SK-N-SH (cell line): ENCODE data around the gene TRAK1. TPM values are rescaled to one million over a fixed set of nuclear protein-coding genes. Genes with fewer than 3 reads are reported as not detected.

ENCODE experiments used
- CTCF ChIA-PET: fragments of 300-600, 350-600 bp; formaldehyde crosslinking; extraction: SDS; loops from one replicate; lab custom pipeline; 2021; lab: Yijun Ruan, JAX
- POLR2A ChIA-PET: fragments of 350-600 bp; sonication (Branson Sonifier 250); formaldehyde crosslinking; extraction: SDS; loops from one replicate; lab custom pipeline; 2020; ENCODE audit warnings: antibody characterized with exemption, inconsistent platforms; lab: Yijun Ruan, JAX
- DNase-seq: peaks from one replicate; pipeline ENCODE4 v3.0.0; 2012
- H2AFZ ChIP-seq: fragments of 200-600 bp; sonication (generic); 2 replicates; pipeline ENCODE4 v1.8.1; 2016; ENCODE audit warnings: antibody characterized with exemption, mild to moderate bottlenecking, low read depth
- H3F3A ChIP-seq: fragments of 200-600 bp; sonication (generic); replicated peaks from 2 replicates; pipeline ENCODE3; 2016; ENCODE audit warnings: antibody characterized with exemption, mild to moderate bottlenecking; ENCODE audit not compliant: insufficient read depth
- H3K27ac ChIP-seq, 2 experiments: fragments of 200-500 bp in 1 of 2; fragments of 200-600 bp in 1 of 2; sonication (Bioruptor generic) in 1 of 2; sonication (generic), shearing (Covaris generic) in 1 of 2; 2 replicates each; pipeline versions ENCODE4 v1.5.1 to v1.6.1; 2014 to 2016; ENCODE audit warnings: low read depth in 2 of 2, inconsistent platforms in 1 of 2, low read length in 1 of 2, mild to moderate bottlenecking in 1 of 2, mixed read lengths in 1 of 2
- H3K27me3 ChIP-seq: fragments of 200-600 bp; sonication (generic), shearing (Covaris generic); 2 replicates; pipeline ENCODE4 v1.6.1; 2016; ENCODE audit warnings: mixed run types; ENCODE audit not compliant: insufficient read depth
- H3K36me3 ChIP-seq, 2 experiments: fragments of 200-500 bp in 1 of 2; fragments of 200-600 bp in 1 of 2; sonication (Bioruptor generic) in 1 of 2; sonication (generic) in 1 of 2; replicated peaks in 1 of 2; 2 replicates each; pipeline versions ENCODE3 to v1.5.1; 2014 to 2016; ENCODE audit warnings: low read length in 1 of 2, mild to moderate bottlenecking in 1 of 2; ENCODE audit not compliant: insufficient read depth in 2 of 2, control insufficient read depth in 1 of 2
- H3K4me1 ChIP-seq, 2 experiments: fragments of 200-500 bp in 1 of 2; fragments of 200-600 bp in 1 of 2; sonication (Bioruptor generic) in 1 of 2; sonication (generic), shearing (Covaris generic) in 1 of 2; 2 replicates each; pipeline versions ENCODE4 v1.5.1 to v1.6.1; 2014 to 2016; ENCODE audit warnings: low read depth in 1 of 2, low read length in 1 of 2, mixed run types in 1 of 2; ENCODE audit not compliant: insufficient read depth in 2 of 2, control insufficient read depth in 1 of 2
- H3K4me2 ChIP-seq: fragments of 200-600 bp; sonication (generic), shearing (Covaris generic); 2 replicates; pipeline ENCODE4 v1.6.1; 2017; ENCODE audit warnings: mixed run types
- H3K4me3 ChIP-seq, 2 experiments: fragments of 200-500 bp in 1 of 2; fragments of 200-600 bp in 1 of 2; sonication (Bioruptor generic) in 1 of 2; sonication (generic), shearing (Covaris generic) in 1 of 2; 2 replicates each; pipeline versions ENCODE4 v1.5.1 to v1.8.1; 2014 to 2016; ENCODE audit warnings: low read depth in 2 of 2, inconsistent platforms in 1 of 2, low read length in 1 of 2, mild to moderate bottlenecking in 1 of 2, mixed read lengths in 1 of 2, moderate library complexity in 1 of 2
- H3K79me2 ChIP-seq: fragments of 200-600 bp; sonication (generic); 2 replicates; pipeline ENCODE4 v1.8.1; 2017; ENCODE audit warnings: mild to moderate bottlenecking; ENCODE audit not compliant: insufficient read depth
- H3K9ac ChIP-seq: fragments of 200-600 bp; sonication (generic); 2 replicates; pipeline ENCODE4 v1.6.1; 2017; ENCODE audit warnings: mixed run types
- H3K9me2 ChIP-seq: fragments of 200-600 bp; sonication (generic); 2 replicates; pipeline ENCODE4 v1.6.1; 2017; ENCODE audit warnings: mixed run types
- H3K9me3 ChIP-seq: fragments of 200-600 bp; sonication (generic); 2 replicates; pipeline ENCODE4 v1.6.1; 2017; ENCODE audit warnings: mixed run types, mild to moderate bottlenecking, moderate library complexity
- H4K20me1 ChIP-seq: fragments of 200-600 bp; sonication (generic); 2 replicates; pipeline ENCODE4 v1.6.1; 2017; ENCODE audit warnings: mild to moderate bottlenecking, mixed run types; ENCODE audit not compliant: insufficient read depth
- CHD2 ChIP-seq: fragments of 150-350 bp; IDR thresholded peaks from 2 replicates; pipeline ENCODE4 v1.6.1; 2018; ENCODE audit warnings: low read length; ENCODE audit not compliant: partially characterized antibody
- EP300 ChIP-seq, 2 experiments: IDR thresholded peaks; 2 replicates each; pipeline versions ENCODE4 v1.4.0 to v1.6.1; 2012; ENCODE audit warnings: borderline replicate concordance in 1 of 2, low read depth in 1 of 2, low read length in 1 of 2
- FOXM1 ChIP-seq: IDR thresholded peaks from 2 replicates; pipeline ENCODE4 v1.4.0; 2012; ENCODE audit warnings: low read depth, mild to moderate bottlenecking
- GATA2 ChIP-seq: sonication (generic); formaldehyde crosslinking; IDR thresholded peaks from 2 replicates; pipeline ENCODE4 v1.5.0; 2020; ENCODE audit warnings: mild to moderate bottlenecking, missing genetic modification reagents
- JUND ChIP-seq: IDR thresholded peaks from 2 replicates; pipeline ENCODE4 v1.4.0; 2012
- MAX ChIP-seq: IDR thresholded peaks from 2 replicates; pipeline ENCODE4 v1.4.0; 2012; ENCODE audit warnings: low read depth
- MEF2A ChIP-seq: IDR thresholded peaks from 2 replicates; pipeline ENCODE4 v1.4.0; 2012; ENCODE audit warnings: low read depth, borderline replicate concordance
- NFIC ChIP-seq: IDR thresholded peaks from 2 replicates; pipeline ENCODE4 v1.4.0; 2012; ENCODE audit warnings: borderline replicate concordance
- NRF1 ChIP-seq: IDR thresholded peaks from 2 replicates; pipeline ENCODE4 v1.6.1; 2012; ENCODE audit warnings: low read depth, mild to moderate bottlenecking, low read length
- POLR2AphosphoS5 ChIP-seq: IDR thresholded peaks from 2 replicates; pipeline ENCODE4 v1.6.1; 2012; ENCODE audit warnings: low read depth, low read length
- RAD21 ChIP-seq: IDR thresholded peaks from 2 replicates; pipeline ENCODE4 v1.6.1; 2012; ENCODE audit warnings: mild to moderate bottlenecking, low read length
- RCOR1 ChIP-seq: fragments of 150-350 bp; IDR thresholded peaks from 2 replicates; pipeline ENCODE4 v1.6.1; 2017; ENCODE audit warnings: antibody characterized with exemption, low read length
- RFX5 ChIP-seq: IDR thresholded peaks from 2 replicates; pipeline ENCODE4 v1.6.1; 2012; ENCODE audit warnings: mild to moderate bottlenecking, improper control_type of control experiment, low read length
- RXRA ChIP-seq: IDR thresholded peaks from 2 replicates; pipeline ENCODE4 v1.4.0; 2012; ENCODE audit warnings: low read depth, mild to moderate bottlenecking, borderline replicate concordance
- TAF1 ChIP-seq: IDR thresholded peaks from 2 replicates; pipeline ENCODE4 v1.6.1; 2012; ENCODE audit warnings: low read depth, mild to moderate bottlenecking, low read length, moderate library complexity, borderline replicate concordance
- TCF12 ChIP-seq: IDR thresholded peaks from 2 replicates; pipeline ENCODE4 v1.4.0; 2012
- TEAD4 ChIP-seq: IDR thresholded peaks from 2 replicates; pipeline ENCODE4 v1.4.0; 2012; ENCODE audit warnings: mild to moderate bottlenecking, borderline replicate concordance; ENCODE audit not compliant: insufficient read depth
- ZBTB33 ChIP-seq: IDR thresholded peaks from 2 replicates; pipeline ENCODE4 v1.4.0; 2012; ENCODE audit warnings: low read depth, borderline replicate concordance
- WGBS: methylation state at CpG from one replicate; pipeline ENCODE4 v1.1.6; 2017; ENCODE audit warnings: low lambda C conversion rate; 5-methylcytosine and 5-hydroxymethylcytosine counted together
- polyA plus RNA-seq, 3 experiments: library from polyadenylated mRNA; depleted of rRNA; stranded (reverse); fragments of >200 nt; gene quantifications; 2 replicates each; pipeline ENCODE4 v1.2.3, GENCODE V29; 2012
- TF ChIP-seq, protein P1 (sequence below): IDR thresholded peaks from 2 replicates; pipeline ENCODE4; 2012

Gene TRAK1
- polyA plus RNA-seq, 1 of the 3 experiments (the other 2 are of a cell fraction): 12.5 TPM

GRCh38 chr3:42130007-42130328 is 38.8 kb downstream of the TRAK1 start (continued):
- no peak for TF ChIP-seq ZBTB33
- TF ChIP-seq RAD21: no peak
- no peak for TF ChIP-seq CHD2
- TF ChIP-seq, all 33 proteins: peak for 0

DNA sequence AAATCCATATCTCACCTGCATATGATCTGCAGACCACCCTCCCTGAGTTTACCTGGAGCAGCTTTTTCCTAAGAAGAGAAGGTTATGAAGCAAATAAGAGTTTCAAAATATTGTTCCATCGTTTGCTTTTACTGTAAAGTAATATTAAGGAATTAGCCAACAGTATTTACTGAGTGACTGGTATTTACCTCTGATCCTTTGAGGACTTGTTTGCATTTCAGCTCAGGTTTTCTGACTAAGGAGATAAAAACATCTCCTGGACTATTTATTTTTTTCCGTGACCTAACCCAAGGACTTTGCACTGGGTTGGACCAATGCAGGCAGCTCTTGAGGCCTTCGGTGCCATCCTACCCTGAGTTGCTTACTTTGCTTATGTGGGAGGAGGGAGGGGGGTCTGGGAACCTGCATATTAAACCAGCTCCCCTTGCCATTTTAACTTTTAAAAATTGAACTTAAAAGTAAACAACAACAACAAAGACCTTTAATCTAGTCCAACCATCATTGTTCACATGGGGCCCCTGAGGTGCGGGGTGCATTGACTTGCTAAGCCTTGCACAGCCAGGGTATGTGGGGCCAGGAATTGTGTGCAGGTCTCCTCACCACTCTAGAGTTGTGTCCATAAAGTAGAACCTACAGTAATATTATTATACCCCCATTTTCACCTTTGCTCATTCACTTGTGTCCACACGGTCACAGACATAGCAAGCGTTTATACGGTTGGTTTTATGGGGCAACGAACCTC is 39.3 kb downstream of the TRAK1 start:
- H3K4me3 ChIP-seq: no peak overlapping the region
- ChIA-PET CTCF (interaction anchor here (1.3 to 3.5 kb wide), 2 partner anchors 12 to 31 kb away, joined by 4 to 12 read pairs; no protein-coding TSS in a partner anchor), POLR2A (interaction anchor here (0.8 kb wide), 1 partner anchor 1821 kb away, joined by 3 read pairs; no protein-coding TSS in a partner anchor)
- H2AFZ ChIP-seq: no peak overlapping the region
- H3K36me3 ChIP-seq: peaks cover 7 to 10% of the 10 kb centered on the region in 2 experiments
- no peaks in the 10 kb centered on the region for H3K9me2 ChIP-seq
- no peaks in the 10 kb centered on the region for H3K27me3 ChIP-seq
- DNase-seq: no peak
- no peak overlapping the region for H3K9ac ChIP-seq
- no peaks in the 10 kb centered on the region for H3F3A ChIP-seq
- TF ChIP-seq POLR2AphosphoS5 (no peak), RAD21 (no peak), RFX5 (no peak), JUND (no peak), TAF1 (no peak), FOXM1 (no peak), TCF12 (no peak), NFIC (no peak), EP300 (IDR thresholded peaks at IDR 0.05; ENCODE audit: borderline replicate concordance in 1 of 2, low read depth in 1 of 2, low read length in 1 of 2) (no peak), MAX (no peak), MEF2A (no peak), ZBTB33 (no peak), TEAD4 (no peak), NRF1 (no peak), GATA2 (CRISPR knock-in tag) (no peak), RCOR1 (no peak), RXRA (no peak)
- TF ChIP-seq, protein P1, sequence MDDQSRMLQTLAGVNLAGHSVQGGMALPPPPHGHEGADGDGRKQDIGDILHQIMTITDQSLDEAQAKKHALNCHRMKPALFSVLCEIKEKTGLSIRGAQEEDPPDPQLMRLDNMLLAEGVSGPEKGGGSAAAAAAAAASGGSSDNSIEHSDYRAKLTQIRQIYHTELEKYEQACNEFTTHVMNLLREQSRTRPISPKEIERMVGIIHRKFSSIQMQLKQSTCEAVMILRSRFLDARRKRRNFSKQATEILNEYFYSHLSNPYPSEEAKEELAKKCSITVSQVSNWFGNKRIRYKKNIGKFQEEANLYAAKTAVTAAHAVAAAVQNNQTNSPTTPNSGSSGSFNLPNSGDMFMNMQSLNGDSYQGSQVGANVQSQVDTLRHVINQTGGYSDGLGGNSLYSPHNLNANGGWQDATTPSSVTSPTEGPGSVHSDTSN: no peak
- TF ChIP-seq, all 33 proteins: peak for 0
- no peaks in the 10 kb centered on the region for H3K4me1 ChIP-seq
- H4K20me1 ChIP-seq: no peaks in the 10 kb centered on the region
- no peaks in the 10 kb centered on the region for H3K9me3 ChIP-seq
- 86% methylated on average over 8 of the region's 8 CpGs for WGBS
- H3K79me2 ChIP-seq: no peaks in the 10 kb centered on the region
- H3K4me2 ChIP-seq: no peak overlapping the region
- H3K27ac ChIP-seq: no peak overlapping the region
